ENCODE results near the gene B3GNT9.

Gene B3GNT9, protein sequence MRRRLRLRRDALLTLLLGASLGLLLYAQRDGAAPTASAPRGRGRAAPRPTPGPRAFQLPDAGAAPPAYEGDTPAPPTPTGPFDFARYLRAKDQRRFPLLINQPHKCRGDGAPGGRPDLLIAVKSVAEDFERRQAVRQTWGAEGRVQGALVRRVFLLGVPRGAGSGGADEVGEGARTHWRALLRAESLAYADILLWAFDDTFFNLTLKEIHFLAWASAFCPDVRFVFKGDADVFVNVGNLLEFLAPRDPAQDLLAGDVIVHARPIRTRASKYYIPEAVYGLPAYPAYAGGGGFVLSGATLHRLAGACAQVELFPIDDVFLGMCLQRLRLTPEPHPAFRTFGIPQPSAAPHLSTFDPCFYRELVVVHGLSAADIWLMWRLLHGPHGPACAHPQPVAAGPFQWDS

GRCh38 chr16:67150833-67151396, at the start of gene B3GNT9:
TSS of gene B3GNT9 (minus strand) at chr16:67150998. CDS start at chr16:67150485, 513 bp downstream.
- H3K36me3 ChIP-seq (ENCODE audit: control insufficient read depth, insufficient read depth, low read length) = peaks cover 8% of the 10 kb centered on the region
- DNase-seq (ENCODE audit: low read depth, low spot score) = no peak
- peaks cover 34% of the 10 kb centered on the region for H3K27me3 ChIP-seq (ENCODE audit: control insufficient read depth, insufficient read depth, low read length)
- no peaks in the 10 kb centered on the region for H3K9me3 ChIP-seq (ENCODE audit: control insufficient read depth, insufficient read depth, low read length)
- peak within 1 kb of the TSS; percentile 83; the same call in 1 of the 2 replicates for H3K4me3 ChIP-seq (ENCODE audit: low read length)
- H3K27ac ChIP-seq (ENCODE audit: low read length) = no peak within 1 kb of the TSS
- peaks cover 10% of the 10 kb centered on the region for H3K4me1 ChIP-seq (ENCODE audit: control insufficient read depth, insufficient read depth, low read length)
- WGBS (ENCODE audit: insufficient coverage, insufficient read length) = no CpG with 5 or more reads among the region's 34 CpGs

- no peak overlapping the region for H3K4me3 ChIP-seq (ENCODE audit: low read length)
- no CpG with 5 or more reads among the region's 8 CpGs for WGBS (ENCODE audit: insufficient coverage, insufficient read length)
- H3K4me1 ChIP-seq (ENCODE audit: control insufficient read depth, insufficient read depth, low read length) = peaks cover 3% of the 10 kb centered on the region; the same call in 1 of the 2 replicates
- peaks cover 25% of the 10 kb centered on the region for H3K36me3 ChIP-seq (ENCODE audit: control insufficient read depth, insufficient read depth, low read length)
- no peaks in the 10 kb centered on the region for H3K9me3 ChIP-seq (ENCODE audit: control insufficient read depth, insufficient read depth, low read length)
- H3K27ac ChIP-seq (ENCODE audit: low read length) = no peak overlapping the region
- H3K27me3 ChIP-seq (ENCODE audit: control insufficient read depth, insufficient read depth, low read length) = no peaks in the 10 kb centered on the region
- DNase-seq (ENCODE audit: low read depth, low spot score) = no peak
Observed at GRCh38 chr16:67200491-67200890, 49.7 kb upstream of the B3GNT9 start.

- no peak for DNase-seq (ENCODE audit: low read depth, low spot score)
- Histone ChIP-seq H3K36me3 (ENCODE audit: control insufficient read depth, insufficient read depth, low read length) (peaks cover 30% of the 10 kb centered on the region), H3K9me3 (ENCODE audit: control insufficient read depth, insufficient read depth, low read length) (no peaks in the 10 kb centered on the region), H3K27ac (ENCODE audit: low read length) (no peak overlapping the region), H3K27me3 (ENCODE audit: control insufficient read depth, insufficient read depth, low read length) (no peaks in the 10 kb centered on the region), H3K4me3 (ENCODE audit: low read length) (peak overlapping the region; percentile 34; the same call in 1 of the 2 replicates), H3K4me1 (ENCODE audit: control insufficient read depth, insufficient read depth, low read length) (peaks cover 3% of the 10 kb centered on the region; the same call in 1 of the 2 replicates)
- no CpG with 5 or more reads among the region's 22 CpGs for WGBS (ENCODE audit: insufficient coverage, insufficient read length)
Observed at GRCh38 chr16:67199808-67200198, 49.0 kb upstream of the B3GNT9 start.

DNA sequence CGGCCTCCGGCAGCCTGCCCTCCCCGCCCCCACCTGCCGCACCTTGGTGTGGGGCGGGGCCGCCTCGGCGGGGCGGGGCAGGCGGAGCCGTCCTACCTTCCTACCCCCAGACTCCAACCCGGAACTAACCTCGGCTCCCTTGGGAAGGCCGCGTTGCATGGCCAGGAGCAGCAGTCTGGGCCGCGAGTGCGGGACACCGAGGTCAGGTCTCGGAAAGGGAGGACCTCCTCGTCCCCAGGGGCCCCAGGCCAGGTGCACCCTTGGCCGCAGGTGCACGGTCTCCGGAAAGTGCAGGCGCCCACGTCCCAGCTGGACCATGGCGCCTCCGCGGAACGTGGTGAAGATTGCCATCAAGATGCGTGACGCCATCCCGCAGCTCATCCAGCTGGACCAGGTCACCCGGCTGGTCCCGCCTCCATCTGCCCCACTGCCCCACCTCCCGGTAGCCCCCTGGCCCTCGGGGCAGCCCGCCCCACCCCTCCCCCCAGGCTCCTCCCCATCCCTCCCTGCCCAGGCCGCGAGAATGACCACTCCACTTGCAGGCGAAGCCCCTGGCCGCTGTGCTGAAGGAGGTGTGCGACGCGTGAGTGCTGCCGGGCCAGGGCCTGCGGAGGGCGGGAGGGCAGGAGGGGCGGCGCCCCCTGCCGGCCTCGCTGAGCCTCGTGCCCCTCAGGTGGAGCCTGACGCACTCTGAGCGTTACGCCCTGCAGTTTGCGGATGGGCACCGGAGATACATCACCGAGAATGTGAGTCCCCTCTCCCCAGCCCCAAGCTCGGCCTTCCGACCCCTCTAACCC, 48.4 kb upstream of the B3GNT9 start, which contains the start of gene ELMO3:
Gene ELMO3, plus strand, starts transcription at position 121 of the 797 bp plus-strand sequence. Its CDS starts 196 bp downstream, at position 317.
- peaks cover 3% of the 10 kb centered on the region; the same call in 1 of the 2 replicates for H3K4me1 ChIP-seq (ENCODE audit: control insufficient read depth, insufficient read depth, low read length)

DNA sequence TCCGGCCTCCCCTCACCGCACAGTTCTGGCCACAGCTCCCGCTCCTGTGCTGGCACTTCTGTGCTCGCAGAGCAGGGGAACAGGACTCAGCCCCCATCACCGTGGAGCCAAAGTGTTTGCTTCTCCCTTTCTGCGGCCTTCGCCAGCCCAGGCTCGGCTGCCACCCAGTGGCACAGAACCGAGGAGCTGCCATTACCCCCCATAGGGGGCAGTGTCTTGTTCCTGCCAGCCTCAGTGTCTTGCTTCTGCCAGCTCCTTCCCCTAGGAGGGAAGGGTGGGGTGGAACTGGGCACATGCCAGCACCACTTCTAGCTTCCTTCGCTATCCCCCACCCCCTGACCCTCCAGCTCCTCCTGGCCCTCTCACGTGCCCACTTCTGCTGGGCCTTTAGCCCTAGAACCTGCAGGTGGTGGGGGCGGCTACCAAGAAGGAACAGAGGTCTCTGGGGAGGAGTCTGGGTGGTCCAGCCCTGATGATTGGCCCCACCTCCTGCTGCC, 47.5 kb upstream of the B3GNT9 start:
- Histone ChIP-seq H3K9me3 (ENCODE audit: control insufficient read depth, insufficient read depth, low read length) (no peaks in the 10 kb centered on the region), H3K4me1 (ENCODE audit: control insufficient read depth, insufficient read depth, low read length) (peaks cover 3% of the 10 kb centered on the region), H3K4me3 (ENCODE audit: low read length) (no peak overlapping the region), H3K27ac (ENCODE audit: low read length) (no peak overlapping the region), H3K27me3 (ENCODE audit: control insufficient read depth, insufficient read depth, low read length) (no peaks in the 10 kb centered on the region), H3K36me3 (ENCODE audit: control insufficient read depth, insufficient read depth, low read length) (peaks cover 31% of the 10 kb centered on the region)
- no CpG with 5 or more reads among the region's 12 CpGs for WGBS (ENCODE audit: insufficient coverage, insufficient read length)
- DNase-seq (ENCODE audit: low read depth, low spot score) = no peak

More for the DNA sequence above, 48.4 kb upstream of the B3GNT9 start, which contains the start of gene ELMO3:
- no CpG with 5 or more reads among the region's 61 CpGs for WGBS (ENCODE audit: insufficient coverage, insufficient read length)
- no peaks in the 10 kb centered on the region for H3K27me3 ChIP-seq (ENCODE audit: control insufficient read depth, insufficient read depth, low read length)
- no peaks in the 10 kb centered on the region for H3K9me3 ChIP-seq (ENCODE audit: control insufficient read depth, insufficient read depth, low read length)
- H3K27ac ChIP-seq (ENCODE audit: low read length) = no peak within 1 kb of the TSS
- peaks cover 34% of the 10 kb centered on the region for H3K36me3 ChIP-seq (ENCODE audit: control insufficient read depth, insufficient read depth, low read length)
- H3K4me3 ChIP-seq (ENCODE audit: low read length) = peak within 1 kb of the TSS; percentile 34; the same call in 1 of the 2 replicates
- no peak for DNase-seq (ENCODE audit: low read depth, low spot score)

GRCh38 chr16:67197704-67198103, 46.9 kb upstream of the B3GNT9 start:
- WGBS (ENCODE audit: insufficient coverage, insufficient read length) = no CpG with 5 or more reads among the region's 6 CpGs
- Histone ChIP-seq H3K9me3 (ENCODE audit: control insufficient read depth, insufficient read depth, low read length) (no peaks in the 10 kb centered on the region), H3K4me1 (ENCODE audit: control insufficient read depth, insufficient read depth, low read length) (peaks cover 5% of the 10 kb centered on the region), H3K36me3 (ENCODE audit: control insufficient read depth, insufficient read depth, low read length) (peaks cover 29% of the 10 kb centered on the region), H3K27me3 (ENCODE audit: control insufficient read depth, insufficient read depth, low read length) (no peaks in the 10 kb centered on the region), H3K4me3 (ENCODE audit: low read length) (no peak overlapping the region), H3K27ac (ENCODE audit: low read length) (no peak overlapping the region)
- DNase-seq (ENCODE audit: low read depth, low spot score) = no peak

DNA sequence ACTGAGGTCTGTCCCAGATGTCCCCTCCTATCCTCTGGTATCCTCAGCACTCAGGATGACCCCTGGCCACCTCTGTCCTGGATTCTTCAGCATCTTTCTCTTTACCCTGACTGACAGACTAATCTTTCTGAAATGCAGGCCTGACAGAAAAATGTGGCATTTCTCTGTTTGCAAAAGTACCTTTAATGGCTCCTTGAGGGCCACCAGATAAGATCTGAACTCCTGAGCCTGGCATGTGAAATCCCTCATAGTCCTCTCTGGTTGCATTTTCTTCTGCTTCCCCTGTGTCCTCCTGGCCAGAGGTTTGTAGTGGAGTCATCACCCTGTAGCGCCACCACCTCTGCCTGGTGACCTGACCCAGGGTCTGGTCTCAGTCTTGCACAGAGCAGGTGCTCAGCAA, 46.1 kb upstream of the B3GNT9 start:
- Histone ChIP-seq H3K9me3 (ENCODE audit: control insufficient read depth, insufficient read depth, low read length) (no peaks in the 10 kb centered on the region), H3K36me3 (ENCODE audit: control insufficient read depth, insufficient read depth, low read length) (peaks cover 27% of the 10 kb centered on the region), H3K4me3 (ENCODE audit: low read length) (no peak overlapping the region), H3K4me1 (ENCODE audit: control insufficient read depth, insufficient read depth, low read length) (peaks cover 5% of the 10 kb centered on the region), H3K27me3 (ENCODE audit: control insufficient read depth, insufficient read depth, low read length) (no peaks in the 10 kb centered on the region), H3K27ac (ENCODE audit: low read length) (no peak overlapping the region)
- no CpG with 5 or more reads among the region's 1 CpG for WGBS (ENCODE audit: insufficient coverage, insufficient read length)
- no peak for DNase-seq (ENCODE audit: low read depth, low spot score)

- Histone ChIP-seq H3K9me3 (ENCODE audit: control insufficient read depth, insufficient read depth, low read length) (no peaks in the 10 kb centered on the region), H3K27me3 (ENCODE audit: control insufficient read depth, insufficient read depth, low read length) (no peaks in the 10 kb centered on the region), H3K36me3 (ENCODE audit: control insufficient read depth, insufficient read depth, low read length) (peaks cover 27% of the 10 kb centered on the region), H3K4me1 (ENCODE audit: control insufficient read depth, insufficient read depth, low read length) (peaks cover 5% of the 10 kb centered on the region), H3K4me3 (ENCODE audit: low read length) (no peak overlapping the region), H3K27ac (ENCODE audit: low read length) (no peak overlapping the region)
- no CpG with 5 or more reads among the region's 5 CpGs for WGBS (ENCODE audit: insufficient coverage, insufficient read length)
- no peak for DNase-seq (ENCODE audit: low read depth, low spot score)
Observed at GRCh38 chr16:67195676-67196075, 44.9 kb upstream of the B3GNT9 start.

- Histone ChIP-seq H3K27me3 (ENCODE audit: control insufficient read depth, insufficient read depth, low read length) (no peaks in the 10 kb centered on the region), H3K36me3 (ENCODE audit: control insufficient read depth, insufficient read depth, low read length) (peaks cover 27% of the 10 kb centered on the region), H3K4me3 (ENCODE audit: low read length) (no peak overlapping the region), H3K27ac (ENCODE audit: low read length) (no peak overlapping the region), H3K4me1 (ENCODE audit: control insufficient read depth, insufficient read depth, low read length) (peaks cover 4% of the 10 kb centered on the region), H3K9me3 (ENCODE audit: control insufficient read depth, insufficient read depth, low read length) (no peaks in the 10 kb centered on the region)
- DNase-seq (ENCODE audit: low read depth, low spot score) = no peak
- WGBS (ENCODE audit: insufficient coverage, insufficient read length) = no CpG with 5 or more reads among the region's 6 CpGs
Observed at GRCh38 chr16:67194260-67194659, 43.5 kb upstream of the B3GNT9 start.

GRCh38 chr16:67193536-67193935, 42.7 kb upstream of the B3GNT9 start:
- no peak for DNase-seq (ENCODE audit: low read depth, low spot score)
- Histone ChIP-seq H3K27ac (ENCODE audit: low read length) (no peak overlapping the region), H3K9me3 (ENCODE audit: control insufficient read depth, insufficient read depth, low read length) (no peaks in the 10 kb centered on the region), H3K36me3 (ENCODE audit: control insufficient read depth, insufficient read depth, low read length) (peaks cover 27% of the 10 kb centered on the region), H3K4me3 (ENCODE audit: low read length) (no peak overlapping the region), H3K27me3 (ENCODE audit: control insufficient read depth, insufficient read depth, low read length) (no peaks in the 10 kb centered on the region), H3K4me1 (ENCODE audit: control insufficient read depth, insufficient read depth, low read length) (peaks cover 4% of the 10 kb centered on the region)

Measured in iPS DF 6.9 (cell line).